GM18870 (cell line): ENCODE results near the gene TARS2.

Experiments used
- ATAC-seq: cut with Tn5 transposase; IDR thresholded peaks from one replicate; pipeline ENCODE4 v1.9.1; 2021; ENCODE audit warnings: moderate library complexity; ENCODE audit not compliant: unreplicated experiment

TARS2 gene, protein sequence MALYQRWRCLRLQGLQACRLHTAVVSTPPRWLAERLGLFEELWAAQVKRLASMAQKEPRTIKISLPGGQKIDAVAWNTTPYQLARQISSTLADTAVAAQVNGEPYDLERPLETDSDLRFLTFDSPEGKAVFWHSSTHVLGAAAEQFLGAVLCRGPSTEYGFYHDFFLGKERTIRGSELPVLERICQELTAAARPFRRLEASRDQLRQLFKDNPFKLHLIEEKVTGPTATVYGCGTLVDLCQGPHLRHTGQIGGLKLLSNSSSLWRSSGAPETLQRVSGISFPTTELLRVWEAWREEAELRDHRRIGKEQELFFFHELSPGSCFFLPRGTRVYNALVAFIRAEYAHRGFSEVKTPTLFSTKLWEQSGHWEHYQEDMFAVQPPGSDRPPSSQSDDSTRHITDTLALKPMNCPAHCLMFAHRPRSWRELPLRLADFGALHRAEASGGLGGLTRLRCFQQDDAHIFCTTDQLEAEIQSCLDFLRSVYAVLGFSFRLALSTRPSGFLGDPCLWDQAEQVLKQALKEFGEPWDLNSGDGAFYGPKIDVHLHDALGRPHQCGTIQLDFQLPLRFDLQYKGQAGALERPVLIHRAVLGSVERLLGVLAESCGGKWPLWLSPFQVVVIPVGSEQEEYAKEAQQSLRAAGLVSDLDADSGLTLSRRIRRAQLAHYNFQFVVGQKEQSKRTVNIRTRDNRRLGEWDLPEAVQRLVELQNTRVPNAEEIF

DNA sequence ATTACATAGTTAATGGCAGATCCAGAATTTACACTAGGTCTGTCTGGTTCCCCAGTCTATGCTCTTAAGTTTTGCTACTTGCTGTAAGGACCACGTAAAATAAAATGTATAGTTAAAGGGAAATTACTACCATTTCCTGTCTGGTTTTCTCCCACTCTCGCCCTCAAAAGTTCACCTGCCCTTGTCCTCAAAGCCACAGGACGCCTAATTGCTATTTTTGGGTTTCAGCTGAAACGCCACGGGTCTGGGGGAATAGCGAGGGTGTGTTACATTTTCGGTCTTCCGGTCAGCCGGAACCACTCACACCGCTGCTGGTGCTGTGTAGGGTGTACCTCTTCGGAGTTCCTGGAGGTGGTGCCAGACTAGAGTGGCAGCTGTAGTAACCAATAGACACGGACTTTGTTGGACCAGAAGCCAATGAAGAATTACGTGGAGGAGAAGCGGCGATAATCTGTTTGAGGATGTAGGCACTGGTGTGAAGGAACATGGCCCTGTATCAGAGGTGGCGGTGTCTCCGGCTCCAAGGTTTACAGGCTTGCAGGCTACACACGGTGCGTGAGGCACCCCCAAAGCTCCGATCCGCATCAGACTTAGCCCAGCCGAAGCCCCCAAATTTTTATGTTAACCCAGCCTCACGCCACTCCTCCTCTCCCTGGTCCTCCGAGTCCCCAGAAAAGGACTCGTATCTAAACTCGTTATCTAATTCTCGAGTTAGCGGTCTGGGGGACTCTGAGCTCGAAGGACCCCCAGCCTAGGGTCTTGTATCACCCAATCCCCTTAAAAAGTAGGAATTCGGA lies at the start of gene TARS2:
TARS2 (plus strand) TSS at position 454 of the 797 bp plus-strand sequence; CDS start at position 486, 32 bp downstream.
- ATAC-seq: peak; percentile 98

DNA sequence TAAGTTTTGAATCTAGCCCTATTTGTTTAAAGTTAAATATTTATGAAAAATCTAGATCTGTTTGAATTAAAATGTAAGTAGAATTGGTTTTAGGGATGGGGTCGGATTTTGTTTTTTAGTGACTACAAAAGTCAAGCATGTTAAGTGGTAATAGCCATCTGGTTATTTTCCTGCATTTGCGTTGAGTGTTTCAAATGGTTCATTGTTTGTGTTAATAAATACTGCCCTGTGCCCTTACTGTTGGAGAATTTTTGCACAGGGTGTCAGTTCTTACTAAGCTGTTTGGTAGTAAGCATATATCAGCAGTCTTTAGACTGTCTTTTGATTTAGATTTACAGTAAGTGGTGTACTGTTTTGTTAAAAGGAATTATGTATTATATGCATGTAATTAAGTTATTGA lies 46.1 kb upstream of the TARS2 start:
- ATAC-seq: no peak

DNA sequence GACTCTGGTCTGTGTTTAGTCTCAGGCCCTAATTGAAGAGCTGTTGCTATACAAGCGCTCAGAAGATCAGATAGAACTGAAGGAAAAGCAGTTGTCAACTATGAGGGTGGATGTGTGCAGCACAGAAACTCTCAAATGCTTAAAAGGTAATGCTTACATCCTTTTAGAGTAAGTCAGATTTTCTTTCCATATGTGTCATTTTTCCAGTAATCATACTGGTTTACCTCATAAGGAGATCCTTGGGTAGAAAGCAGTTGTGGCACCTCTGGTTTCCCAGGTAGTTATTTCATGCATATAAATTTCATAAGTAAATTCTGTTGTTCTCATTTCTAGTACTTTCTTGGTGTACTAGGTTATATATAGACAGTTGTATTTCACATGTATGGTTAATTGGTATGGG lies 43.0 kb upstream of the TARS2 start:
- ATAC-seq: no peak

DNA sequence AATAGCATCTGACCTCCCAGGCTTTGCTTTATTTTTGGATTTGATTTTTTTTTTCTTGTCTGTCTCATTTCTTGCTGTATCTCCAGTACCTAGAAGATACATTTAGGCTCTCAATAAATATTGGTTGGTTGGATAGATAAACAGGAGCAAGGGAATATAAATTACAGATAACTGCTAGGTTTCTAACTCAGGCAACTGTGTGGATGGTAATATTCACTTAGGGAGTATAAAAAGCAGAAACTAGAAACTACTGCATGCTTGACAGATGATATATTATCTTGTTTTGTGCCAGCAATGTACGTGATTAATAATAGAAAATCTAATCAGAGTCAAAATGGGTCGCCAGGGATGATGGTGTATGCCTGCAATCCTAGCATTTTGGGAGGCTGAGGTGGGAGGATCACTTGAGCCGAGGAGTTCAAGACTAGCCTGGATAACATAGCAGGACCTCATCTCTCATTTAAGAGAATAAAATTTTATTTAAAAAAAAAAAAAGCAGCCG lies 31.0 kb upstream of the TARS2 start:
- no peak for ATAC-seq

DNA sequence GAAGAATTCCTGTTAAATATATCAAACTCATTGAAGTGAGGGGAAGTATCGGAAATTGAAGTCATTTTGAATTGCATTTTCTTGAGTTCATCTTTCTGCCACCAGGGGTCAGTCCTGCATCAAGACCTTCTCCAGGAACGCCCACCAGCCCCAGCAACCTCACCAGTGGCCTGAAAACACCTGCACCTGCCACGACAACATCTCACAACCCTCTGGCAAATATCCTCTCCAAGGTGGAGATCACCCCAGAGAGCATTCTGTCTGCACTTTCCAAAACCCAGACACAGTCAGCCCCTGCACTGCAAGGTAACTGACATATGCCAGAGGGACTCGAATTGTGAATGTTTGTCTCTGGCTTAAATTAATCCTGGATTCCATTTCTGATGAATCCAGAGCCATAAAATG lies 22.8 kb upstream of the TARS2 start:
- ATAC-seq: no peak

DNA sequence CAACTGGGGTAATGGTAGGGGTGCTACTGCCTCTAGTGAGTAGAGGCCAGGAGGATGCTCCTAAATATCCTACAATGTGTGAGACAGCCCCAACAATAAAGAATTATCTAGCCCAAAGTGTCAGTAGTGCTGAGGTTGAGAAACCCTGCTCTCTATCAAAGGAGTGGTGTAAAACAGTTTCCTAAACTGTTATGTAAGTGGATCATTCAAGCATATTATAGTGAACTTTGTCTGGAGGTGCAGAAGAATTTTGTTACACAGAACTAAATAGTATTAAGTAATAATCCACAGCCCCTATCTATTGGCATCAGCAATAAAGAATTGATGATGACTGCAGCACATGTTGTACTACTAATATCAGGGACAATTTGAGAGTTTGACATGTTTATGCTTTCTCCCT lies 20.3 kb upstream of the TARS2 start:
- no peak for ATAC-seq

DNA sequence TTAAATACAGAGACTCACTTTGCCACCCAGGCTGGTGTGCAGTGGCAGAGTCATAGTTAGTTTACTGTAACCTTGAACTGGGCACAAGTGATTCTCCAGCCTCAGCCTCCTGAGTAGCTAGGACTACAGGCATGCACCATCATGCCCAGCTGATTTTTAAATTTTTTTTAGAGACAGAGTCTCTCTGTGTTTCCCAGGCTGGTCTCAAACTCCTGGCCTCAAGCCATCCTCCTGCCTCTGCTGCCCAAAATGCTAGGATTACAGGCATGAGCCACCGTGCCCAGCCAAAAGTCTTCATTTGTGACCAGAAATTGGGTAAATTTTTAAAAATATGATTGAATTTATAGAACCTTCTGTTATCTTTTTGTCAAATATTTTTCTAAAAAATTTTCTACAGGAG lies 17.9 kb upstream of the TARS2 start:
- no peak for ATAC-seq

DNA sequence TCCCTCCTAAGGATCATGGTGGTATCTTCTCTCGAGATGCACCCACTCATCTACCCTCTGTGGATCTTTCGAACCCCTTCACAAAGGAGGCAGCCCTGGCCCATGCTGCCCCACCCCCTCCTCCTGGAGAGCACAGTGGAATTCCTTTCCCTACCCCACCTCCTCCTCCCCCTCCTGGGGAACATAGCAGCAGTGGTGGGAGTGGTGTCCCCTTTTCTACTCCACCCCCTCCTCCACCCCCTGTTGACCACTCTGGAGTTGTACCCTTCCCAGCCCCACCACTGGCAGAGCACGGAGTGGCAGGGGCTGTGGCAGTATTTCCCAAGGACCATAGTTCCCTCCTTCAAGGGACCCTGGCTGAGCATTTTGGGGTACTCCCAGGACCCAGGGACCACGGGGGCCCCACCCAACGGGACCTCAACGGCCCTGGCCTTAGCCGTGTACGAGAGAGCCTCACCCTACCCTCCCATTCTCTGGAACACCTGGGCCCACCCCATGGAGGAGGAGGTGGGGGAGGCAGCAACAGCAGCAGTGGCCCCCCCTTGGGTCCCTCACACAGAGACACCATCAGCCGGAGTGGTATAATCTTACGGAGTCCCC lies 14.5 kb upstream of the TARS2 start:
- no peak for ATAC-seq

DNA sequence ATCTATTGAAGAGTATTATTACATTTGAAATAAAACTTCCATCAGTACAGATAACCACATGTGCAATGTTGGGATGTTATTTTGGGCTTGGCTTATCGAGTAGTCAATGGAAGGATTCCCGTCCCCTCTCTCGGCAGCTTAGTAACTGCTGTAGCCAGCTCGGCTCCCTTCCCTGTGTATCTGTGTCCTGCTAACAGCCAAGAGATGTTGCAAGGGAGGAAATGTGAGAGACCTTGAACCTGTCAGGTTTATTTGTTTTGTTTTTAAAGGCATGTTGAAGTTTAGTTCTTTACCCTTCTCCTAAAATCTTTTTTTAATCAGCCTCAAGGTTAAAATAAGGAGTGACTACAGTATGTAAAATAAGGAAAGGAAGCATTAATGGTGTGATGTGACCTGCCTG lies 13.6 kb upstream of the TARS2 start:
- ATAC-seq: no peak

DNA sequence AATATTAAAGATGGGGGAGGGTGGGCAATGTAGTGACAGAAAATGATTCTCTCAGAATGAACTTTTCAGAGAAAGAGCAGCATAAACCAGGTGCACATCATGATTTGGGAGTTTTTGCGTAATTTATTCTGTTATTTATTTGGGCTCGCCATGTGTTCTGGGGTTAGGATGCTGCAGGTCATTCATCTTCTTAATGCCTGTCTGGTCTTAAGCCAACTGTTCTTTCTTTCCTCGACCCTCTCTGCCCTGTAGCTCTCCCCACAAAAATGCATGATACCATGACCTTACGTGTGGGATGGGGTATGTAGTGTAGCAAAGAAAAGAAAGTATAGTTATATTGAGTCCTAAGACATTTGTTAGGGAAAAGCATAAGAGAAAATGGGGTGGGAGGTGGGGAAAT lies 12.3 kb upstream of the TARS2 start:
- ATAC-seq: no peak

DNA sequence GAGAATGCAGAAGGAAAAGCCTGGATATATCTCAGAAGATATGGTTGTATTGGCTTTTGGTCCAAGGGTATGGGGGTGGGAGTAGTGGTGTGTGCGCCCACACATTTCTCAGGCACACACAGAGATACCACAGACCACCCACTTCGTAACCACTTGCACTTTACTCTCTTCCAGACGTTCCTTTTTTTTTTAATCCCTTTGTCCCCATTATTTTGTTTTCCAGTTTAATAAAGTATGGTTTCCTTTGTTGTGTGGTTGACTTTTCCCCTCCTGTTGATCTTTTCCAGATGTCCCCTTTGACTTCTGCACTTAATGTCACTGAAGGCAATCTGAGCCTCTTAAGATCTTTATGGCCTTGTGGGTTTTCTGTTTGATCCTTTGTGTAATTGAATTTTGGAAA lies 10.5 kb upstream of the TARS2 start:
- ATAC-seq: no peak

DNA sequence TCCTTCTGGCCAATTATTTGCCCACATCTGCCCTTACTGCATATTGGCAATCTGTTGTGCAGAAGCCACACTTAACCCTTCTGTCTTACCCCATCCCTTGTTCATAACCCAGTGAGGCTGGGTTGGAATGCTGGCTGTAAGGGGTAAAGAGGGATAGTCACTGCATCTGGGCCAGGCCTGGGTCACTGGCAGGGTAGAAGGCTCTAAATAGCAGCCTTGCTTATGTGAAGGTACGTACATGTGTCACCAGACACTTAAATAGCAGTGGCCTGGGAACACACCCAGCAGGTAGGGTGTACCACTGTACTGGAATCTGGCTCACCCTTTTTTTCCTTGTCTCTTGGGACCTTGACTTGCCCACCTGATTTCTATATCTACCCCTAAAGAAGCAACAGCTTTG lies 9.9 kb upstream of the TARS2 start:
- ATAC-seq: no peak

DNA sequence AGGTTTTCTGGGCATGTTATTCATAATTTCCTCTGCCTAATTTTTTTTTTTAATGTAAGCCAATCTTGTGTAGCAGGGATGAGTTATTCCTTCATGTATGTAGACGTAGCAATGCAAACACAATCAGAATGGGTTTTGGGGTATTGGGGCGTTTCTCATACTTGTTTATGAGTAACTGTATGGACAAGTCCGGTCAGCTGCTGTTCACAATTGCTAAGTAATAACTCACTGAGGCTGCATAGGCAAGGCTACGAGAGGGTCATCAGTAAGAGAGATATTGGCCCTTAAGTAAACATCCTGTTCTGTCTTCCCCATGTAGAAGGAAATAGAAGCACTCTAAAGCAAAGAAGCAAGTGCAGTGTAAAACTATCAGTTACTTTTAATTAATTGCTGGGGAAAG lies 9.5 kb upstream of the TARS2 start:
- ATAC-seq: no peak

DNA sequence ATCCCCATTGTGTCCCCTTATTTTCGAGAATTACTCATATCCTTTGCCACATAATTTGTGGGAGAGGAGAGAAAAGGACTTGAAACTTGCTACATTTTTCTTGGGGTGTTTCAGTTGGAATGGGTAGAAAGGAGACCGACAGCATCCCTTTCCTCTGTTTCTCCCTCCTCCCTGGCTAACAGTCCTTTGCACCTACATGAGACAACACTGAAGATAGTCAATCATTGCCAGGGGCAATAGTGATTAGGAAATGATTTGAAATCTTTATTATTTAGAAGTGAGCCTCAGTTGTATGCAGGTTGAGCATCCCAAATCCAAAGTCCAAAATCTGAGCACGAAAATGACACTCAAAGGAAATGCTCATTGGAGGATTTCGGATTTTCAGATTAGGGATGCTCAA lies 7.8 kb upstream of the TARS2 start:
- no peak for ATAC-seq

DNA sequence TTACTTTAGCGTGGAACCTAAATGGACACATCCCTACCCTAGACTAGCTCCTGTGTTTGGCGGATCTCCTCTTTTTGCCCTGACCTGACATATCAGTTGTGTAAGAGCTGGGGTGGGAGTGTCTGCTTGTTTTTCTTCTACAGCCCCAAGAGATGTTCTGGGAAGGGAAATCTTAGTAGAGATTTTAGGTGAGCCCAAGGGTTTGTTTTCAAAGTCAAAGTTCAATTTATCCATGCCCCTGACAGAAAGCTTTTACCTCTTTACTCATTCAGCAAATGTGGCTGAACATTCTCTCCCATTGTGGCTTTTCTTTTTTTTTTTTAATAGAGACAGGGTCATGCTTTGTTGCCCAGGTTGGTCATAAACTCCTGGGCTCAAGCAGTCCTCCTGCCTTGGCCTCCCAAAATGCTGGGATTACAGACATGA lies 7.3 kb upstream of the TARS2 start:
- ATAC-seq: no peak

DNA sequence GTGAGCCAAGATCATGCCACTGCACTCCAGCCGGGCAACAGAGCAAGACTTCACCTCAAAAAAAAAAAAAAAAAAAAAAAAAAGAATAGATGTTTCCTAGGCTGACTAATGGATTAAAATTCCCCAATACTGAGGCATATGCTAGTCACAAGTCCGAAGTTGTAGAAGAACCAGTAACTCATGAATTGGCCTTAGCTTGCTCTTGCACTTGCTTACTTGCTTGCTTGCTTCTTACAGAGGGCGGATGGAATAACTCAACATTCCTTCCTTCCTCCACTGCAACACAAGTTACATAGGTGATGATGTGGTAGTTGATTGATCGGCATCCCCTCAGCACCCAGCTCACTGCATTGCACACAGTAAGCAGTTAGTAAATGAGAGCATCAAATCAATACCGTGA lies 2.8 kb upstream of the TARS2 start:
- no peak for ATAC-seq

DNA sequence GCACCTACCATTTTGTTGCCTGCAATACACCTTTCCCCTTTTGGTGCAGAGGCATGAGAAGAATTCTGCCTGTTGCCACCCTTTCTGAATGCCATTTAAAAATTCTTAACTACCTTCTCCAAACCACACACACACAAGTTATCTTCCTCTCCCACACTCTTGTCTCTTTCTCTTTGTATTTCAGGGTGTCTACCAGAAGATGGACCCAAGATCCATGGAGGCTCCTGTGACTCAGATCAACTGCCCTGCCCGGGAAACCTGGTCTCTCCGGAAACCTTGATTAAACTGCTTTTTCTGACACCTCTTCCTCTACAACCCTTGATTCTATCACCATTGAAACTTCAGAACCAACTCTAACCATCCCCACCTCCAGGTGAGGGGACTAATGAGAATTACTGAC lies 2.4 kb upstream of the TARS2 start:
- no peak for ATAC-seq

DNA sequence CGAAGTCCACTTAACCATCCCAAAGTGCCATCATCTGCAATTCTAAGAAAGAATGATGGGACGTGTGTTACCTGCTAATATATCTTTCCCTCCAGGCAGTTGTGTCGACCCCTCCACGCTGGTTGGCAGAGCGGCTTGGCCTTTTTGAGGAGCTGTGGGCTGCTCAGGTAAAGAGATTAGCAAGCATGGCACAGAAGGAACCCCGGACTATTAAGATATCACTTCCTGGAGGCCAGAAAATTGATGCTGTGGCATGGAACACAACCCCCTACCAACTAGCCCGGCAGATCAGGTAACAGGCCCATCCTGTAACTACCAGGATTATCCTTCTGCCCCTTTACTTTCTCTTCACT lies 520 bp downstream of the TARS2 start:
- ATAC-seq: no peak

DNA sequence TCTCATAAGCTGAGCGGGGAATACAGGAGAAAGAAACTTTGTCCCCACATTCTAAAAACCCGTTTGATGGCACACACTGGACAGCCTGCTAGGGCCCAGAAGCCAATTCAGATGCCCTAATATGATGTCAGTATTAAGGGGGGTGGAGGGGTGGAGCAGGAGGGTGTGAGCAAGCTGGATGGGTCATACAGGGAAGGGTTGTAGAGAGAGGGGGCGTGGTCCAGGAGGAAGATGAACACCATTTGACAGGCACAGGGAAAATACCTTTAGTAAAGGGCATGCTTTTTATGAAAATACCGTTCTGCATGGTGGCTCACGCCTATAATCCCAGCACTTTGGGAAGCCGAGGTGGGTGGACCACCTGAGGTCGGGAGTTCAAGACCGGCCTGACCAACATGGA lies 6.0 kb downstream of the TARS2 start:
- ATAC-seq: no peak

DNA sequence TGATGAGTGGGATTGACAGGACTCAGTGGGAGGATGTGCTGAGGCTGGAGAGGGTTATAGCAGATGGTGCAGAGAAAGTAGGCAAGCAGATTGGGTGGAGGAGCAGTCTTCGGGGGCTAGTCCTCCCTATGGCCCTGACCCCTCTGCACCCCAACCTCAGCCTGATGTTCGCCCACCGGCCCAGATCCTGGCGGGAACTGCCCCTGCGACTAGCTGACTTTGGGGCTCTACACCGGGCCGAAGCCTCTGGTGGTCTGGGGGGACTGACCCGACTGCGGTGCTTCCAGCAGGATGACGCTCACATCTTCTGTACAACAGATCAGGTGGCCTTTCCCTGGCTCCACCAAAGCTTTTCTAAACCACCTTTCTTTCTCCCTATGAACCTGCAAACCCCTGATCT lies 11.1 kb downstream of the TARS2 start:
- no peak for ATAC-seq

DNA sequence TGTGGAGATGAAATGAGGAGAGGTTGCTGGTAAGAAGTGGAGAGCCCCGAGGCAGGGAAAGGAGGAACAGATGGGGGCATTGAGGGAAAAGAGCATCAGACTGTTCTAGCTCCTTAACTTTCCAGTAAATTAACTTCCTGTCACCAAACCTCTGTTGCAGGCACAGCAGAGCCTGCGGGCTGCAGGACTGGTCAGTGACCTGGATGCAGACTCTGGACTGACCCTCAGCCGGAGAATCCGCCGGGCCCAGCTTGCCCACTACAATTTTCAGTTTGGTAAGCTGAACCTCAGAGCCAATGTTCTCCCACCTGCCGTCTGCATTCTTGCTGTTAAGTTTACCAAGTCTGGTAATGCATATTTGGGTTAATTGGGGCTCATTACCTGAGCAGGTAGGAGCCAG lies 18.2 kb downstream of the TARS2 start:
- no peak for ATAC-seq
